Mononuclear cell (primary cell): ENCODE results near the gene MAP3K3. TPM values are rescaled to one million over a fixed set of nuclear protein-coding genes. Genes with fewer than 3 reads are reported as not detected.
A peak's percentile ranks its signal among the peaks of the same experiment; 100 is the strongest.

ENCODE experiments used
- H3K27me3 ChIP-seq: 2 replicates; pipeline ENCODE4 v1.6.0; 2011; ENCODE audit warnings: low read length, control low read depth; ENCODE audit not compliant: insufficient read depth
- H3K4me1 ChIP-seq: 2 replicates; pipeline ENCODE4 v1.5.1; 2011; ENCODE audit warnings: mild to moderate bottlenecking, low read length, control low read depth; ENCODE audit not compliant: insufficient read depth
- H3K4me3 ChIP-seq: 2 replicates; pipeline ENCODE4 v1.5.1; 2011; ENCODE audit warnings: mild to moderate bottlenecking, low read length, moderate library complexity
- H3K9me3 ChIP-seq: 2 replicates; pipeline ENCODE4 v1.5.1; 2011; ENCODE audit warnings: low read depth, mild to moderate bottlenecking, control low read depth, low read length
- total RNA-seq: library from RNA; depleted of rRNA; stranded (reverse); fragments of >200 nt; gene quantifications from one replicate; pipeline ENCODE4 v1.2.3, GENCODE V29; 2012

Gene MAP3K3
- total RNA-seq, 1 donor: 120 TPM

- Histone ChIP-seq H3K27me3 (no peaks in the 10 kb centered on the region), H3K4me3 (peak within 1 kb of the TSS; percentile 96), H3K4me1 (peaks cover 73% of the 10 kb centered on the region), H3K9me3 (no peaks in the 10 kb centered on the region)
Measured at GRCh38 chr17:63699638-63700527, 77.7 kb downstream of the MAP3K3 start, which contains the start of gene LIMD2. LIMD2 (minus strand) TSS chr17:63700125; CDS start chr17:63699298, 827 bp downstream.

DNA sequence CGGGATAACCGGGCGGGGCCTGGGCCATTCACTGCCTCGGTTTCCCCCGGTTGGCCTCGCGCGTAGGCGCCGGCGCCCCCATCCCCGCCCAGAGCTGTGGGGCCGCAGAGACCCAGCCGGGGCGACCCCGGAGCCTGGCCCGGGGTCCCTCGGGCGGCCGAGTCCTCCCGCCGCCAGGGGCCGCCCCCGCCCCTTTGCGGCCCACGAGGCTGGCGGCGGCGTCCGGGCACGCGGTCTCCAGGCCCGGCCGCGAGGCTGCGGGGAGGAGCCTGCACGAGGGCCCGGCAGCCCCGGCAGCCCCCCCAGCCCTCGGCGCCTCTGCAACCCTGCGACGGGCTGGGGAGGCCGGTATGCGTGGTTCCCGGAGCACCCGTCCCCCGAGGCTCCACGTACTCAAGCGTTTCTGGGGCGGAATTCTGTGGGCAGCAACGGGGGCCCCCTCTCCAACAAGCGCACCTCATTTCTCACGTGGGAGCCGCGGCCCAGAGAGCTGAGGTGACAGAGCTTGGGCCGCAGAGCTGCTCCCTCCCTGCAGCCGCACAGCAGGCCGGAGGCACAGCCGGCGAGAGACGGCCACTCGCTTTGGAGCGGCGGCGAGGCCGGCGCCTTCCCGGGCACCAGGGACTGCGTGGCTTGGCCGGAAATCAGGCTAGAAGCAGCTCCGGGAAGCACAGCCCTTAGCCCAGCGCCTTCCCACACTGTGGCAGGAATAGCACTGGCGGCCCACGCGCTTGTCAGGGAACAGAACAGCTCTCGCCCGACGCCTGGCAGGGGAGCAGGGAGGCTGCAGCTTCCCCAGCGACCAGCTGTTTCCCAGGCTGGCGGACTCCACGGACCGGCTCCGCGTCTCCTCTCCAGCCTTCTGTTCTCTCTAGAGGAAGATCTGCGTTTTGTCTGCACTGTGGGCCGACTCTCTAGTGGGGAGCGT is 78.6 kb downstream of the MAP3K3 start:
- H3K9me3 ChIP-seq: no peaks in the 10 kb centered on the region
- H3K27me3 ChIP-seq: no peaks in the 10 kb centered on the region
- H3K4me1 ChIP-seq: peaks cover 73% of the 10 kb centered on the region
- peak overlapping the region; percentile 96 for H3K4me3 ChIP-seq

DNA sequence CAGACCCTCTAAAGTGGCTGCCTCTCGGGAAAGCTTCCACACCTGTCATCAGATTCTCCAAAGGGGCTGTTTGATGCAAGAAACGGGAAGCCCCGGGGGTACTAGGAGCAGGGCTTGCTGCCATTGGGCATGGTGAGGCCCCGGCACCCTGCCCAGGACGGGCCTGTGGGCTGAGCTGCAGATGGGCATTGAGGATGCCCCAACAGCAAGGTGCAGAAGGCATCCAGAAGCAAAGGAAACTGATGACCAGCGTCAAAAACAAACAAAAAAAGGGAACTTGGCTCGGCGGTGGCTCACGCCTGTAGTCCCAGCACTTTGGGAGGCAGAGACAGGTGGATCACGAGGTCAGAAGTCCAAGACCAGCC is 79.2 kb downstream of the MAP3K3 start:
- peaks cover 73% of the 10 kb centered on the region for H3K4me1 ChIP-seq
- H3K27me3 ChIP-seq: no peaks in the 10 kb centered on the region
- peak overlapping the region; percentile 96 for H3K4me3 ChIP-seq
- H3K9me3 ChIP-seq: no peaks in the 10 kb centered on the region

GRCh38 chr17:63701868-63702720 is 79.9 kb downstream of the MAP3K3 start:
- peaks cover 73% of the 10 kb centered on the region for H3K4me1 ChIP-seq
- H3K4me3 ChIP-seq: peak overlapping the region; percentile 96

DNA sequence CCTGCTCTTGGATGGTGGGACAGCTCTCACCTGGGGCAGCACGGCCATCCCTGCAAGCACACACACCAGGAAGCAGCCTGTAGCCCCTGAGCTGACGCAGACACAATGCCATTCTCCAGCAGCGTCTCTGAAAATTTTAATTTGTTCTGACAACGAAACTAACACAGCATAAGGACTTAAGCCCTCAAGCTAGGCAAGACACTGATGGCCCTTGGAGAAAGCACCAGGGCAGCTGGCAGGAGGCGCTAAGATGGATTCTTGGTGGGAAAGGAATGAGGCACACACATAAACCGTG is 80.5 kb downstream of the MAP3K3 start:
- H3K4me1 ChIP-seq: peaks cover 73% of the 10 kb centered on the region
- no peaks in the 10 kb centered on the region for H3K27me3 ChIP-seq
- H3K4me3 ChIP-seq: peak overlapping the region; percentile 66
- H3K9me3 ChIP-seq: no peaks in the 10 kb centered on the region

More at GRCh38 chr17:63701868-63702720, 79.9 kb downstream of the MAP3K3 start:
- H3K9me3 ChIP-seq: no peaks in the 10 kb centered on the region
- no peaks in the 10 kb centered on the region for H3K27me3 ChIP-seq

- Histone ChIP-seq H3K4me3 (peak overlapping the region; percentile 66), H3K9me3 (no peaks in the 10 kb centered on the region), H3K4me1 (peaks cover 73% of the 10 kb centered on the region), H3K27me3 (no peaks in the 10 kb centered on the region)
Measured at GRCh38 chr17:63703029-63703428, 80.8 kb downstream of the MAP3K3 start.

- Histone ChIP-seq H3K4me3 (no peak overlapping the region), H3K4me1 (peaks cover 75% of the 10 kb centered on the region), H3K27me3 (no peaks in the 10 kb centered on the region), H3K9me3 (no peaks in the 10 kb centered on the region)
Measured at GRCh38 chr17:63703556-63704258, 81.5 kb downstream of the MAP3K3 start.

GRCh38 chr17:63704259-63704576 is 82.0 kb downstream of the MAP3K3 start:
- no peak overlapping the region for H3K4me3 ChIP-seq
- H3K9me3 ChIP-seq: no peaks in the 10 kb centered on the region
- no peaks in the 10 kb centered on the region for H3K27me3 ChIP-seq
- H3K4me1 ChIP-seq: peaks cover 80% of the 10 kb centered on the region

DNA sequence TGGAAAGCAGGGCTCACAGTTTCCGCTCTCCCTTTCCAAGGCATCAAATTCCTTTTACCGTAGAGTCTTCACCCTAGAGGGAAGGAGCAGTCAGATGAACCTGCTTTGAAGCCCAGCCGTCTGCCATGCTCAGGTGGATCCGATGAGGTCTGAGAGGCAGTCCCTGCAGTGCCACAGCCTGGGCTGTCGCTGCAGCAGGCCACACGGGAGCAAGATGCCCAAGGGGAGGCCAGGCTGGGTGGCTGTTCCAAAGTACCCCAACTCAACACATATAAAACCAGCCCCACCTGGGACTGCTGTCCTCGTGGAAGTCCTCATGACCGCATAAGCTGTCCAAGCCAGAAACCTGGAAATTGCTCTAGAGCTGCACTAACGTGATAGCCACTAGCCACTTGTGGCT is 82.6 kb downstream of the MAP3K3 start:
- Histone ChIP-seq H3K4me3 (no peak overlapping the region), H3K9me3 (no peaks in the 10 kb centered on the region), H3K27me3 (no peaks in the 10 kb centered on the region), H3K4me1 (peaks cover 84% of the 10 kb centered on the region)

DNA sequence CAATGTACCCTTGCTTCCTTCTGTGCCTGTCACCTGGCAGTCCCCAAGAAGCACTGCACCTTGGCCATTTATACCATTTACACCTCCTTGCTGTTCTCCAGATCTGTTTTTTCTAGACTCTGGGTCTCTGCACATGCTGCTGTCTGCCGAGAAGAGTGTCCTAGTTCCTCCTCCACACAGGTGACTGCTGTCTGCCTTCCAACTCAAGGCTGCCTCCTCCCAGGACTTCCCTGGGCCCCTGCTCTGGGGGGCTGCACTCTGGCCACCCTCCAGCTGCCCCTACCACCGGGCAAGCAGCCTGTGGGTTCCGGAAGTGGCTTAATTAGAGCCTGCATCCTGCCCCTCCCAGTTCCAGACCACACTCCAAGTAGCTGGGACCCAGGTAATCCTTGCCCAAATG is 83.4 kb downstream of the MAP3K3 start:
- Histone ChIP-seq H3K4me3 (no peak overlapping the region), H3K27me3 (no peaks in the 10 kb centered on the region), H3K4me1 (peaks cover 89% of the 10 kb centered on the region), H3K9me3 (no peaks in the 10 kb centered on the region)

- Histone ChIP-seq H3K9me3 (no peaks in the 10 kb centered on the region), H3K4me1 (peaks cover 82% of the 10 kb centered on the region), H3K4me3 (no peak overlapping the region), H3K27me3 (no peaks in the 10 kb centered on the region)
Measured at GRCh38 chr17:63706336-63707082, 84.3 kb downstream of the MAP3K3 start.

GRCh38 chr17:63707151-63707550 is 84.9 kb downstream of the MAP3K3 start:
- Histone ChIP-seq H3K9me3 (no peaks in the 10 kb centered on the region), H3K27me3 (no peaks in the 10 kb centered on the region), H3K4me1 (peaks cover 78% of the 10 kb centered on the region), H3K4me3 (no peak overlapping the region)

GRCh38 chr17:63709110-63709509 is 86.9 kb downstream of the MAP3K3 start:
- Histone ChIP-seq H3K9me3 (no peaks in the 10 kb centered on the region), H3K27me3 (no peaks in the 10 kb centered on the region), H3K4me1 (peaks cover 59% of the 10 kb centered on the region), H3K4me3 (no peak overlapping the region)
